Neural progenitor cell (in vitro differentiated cells): ENCODE data around the gene CAMSAP1.

ENCODE experiments used
- EZH2 ChIP-seq: fragments of 200-600 bp; sonication (generic); IDR thresholded peaks from 2 replicates; pipeline ENCODE4 v1.6.1; 2017; ENCODE audit warnings: antibody characterized with exemption, mild to moderate bottlenecking, moderate library complexity
- TF ChIP-seq, protein P1 (sequence below): fragments of 200-600 bp; sonication (generic); IDR thresholded peaks from 2 replicates; pipeline ENCODE4 v1.5.1; 2017; ENCODE audit warnings: antibody characterized with exemption, mild to moderate bottlenecking

- TF ChIP-seq, protein P1, sequence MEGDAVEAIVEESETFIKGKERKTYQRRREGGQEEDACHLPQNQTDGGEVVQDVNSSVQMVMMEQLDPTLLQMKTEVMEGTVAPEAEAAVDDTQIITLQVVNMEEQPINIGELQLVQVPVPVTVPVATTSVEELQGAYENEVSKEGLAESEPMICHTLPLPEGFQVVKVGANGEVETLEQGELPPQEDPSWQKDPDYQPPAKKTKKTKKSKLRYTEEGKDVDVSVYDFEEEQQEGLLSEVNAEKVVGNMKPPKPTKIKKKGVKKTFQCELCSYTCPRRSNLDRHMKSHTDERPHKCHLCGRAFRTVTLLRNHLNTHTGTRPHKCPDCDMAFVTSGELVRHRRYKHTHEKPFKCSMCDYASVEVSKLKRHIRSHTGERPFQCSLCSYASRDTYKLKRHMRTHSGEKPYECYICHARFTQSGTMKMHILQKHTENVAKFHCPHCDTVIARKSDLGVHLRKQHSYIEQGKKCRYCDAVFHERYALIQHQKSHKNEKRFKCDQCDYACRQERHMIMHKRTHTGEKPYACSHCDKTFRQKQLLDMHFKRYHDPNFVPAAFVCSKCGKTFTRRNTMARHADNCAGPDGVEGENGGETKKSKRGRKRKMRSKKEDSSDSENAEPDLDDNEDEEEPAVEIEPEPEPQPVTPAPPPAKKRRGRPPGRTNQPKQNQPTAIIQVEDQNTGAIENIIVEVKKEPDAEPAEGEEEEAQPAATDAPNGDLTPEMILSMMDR: no peak
- no peak for TF ChIP-seq EZH2
Observed at GRCh38 chr9:135777623-135778177, 129.6 kb downstream of the CAMSAP1 start.
